NAMALWA (cell line): Measurements from ENCODE around the gene POLR1F.

Experiments
- DNase-seq: peaks from one replicate; pipeline ENCODE4 v3.0.0-alpha.2; 2015; ENCODE audit warnings: low spot score

Gene POLR1F

DNA sequence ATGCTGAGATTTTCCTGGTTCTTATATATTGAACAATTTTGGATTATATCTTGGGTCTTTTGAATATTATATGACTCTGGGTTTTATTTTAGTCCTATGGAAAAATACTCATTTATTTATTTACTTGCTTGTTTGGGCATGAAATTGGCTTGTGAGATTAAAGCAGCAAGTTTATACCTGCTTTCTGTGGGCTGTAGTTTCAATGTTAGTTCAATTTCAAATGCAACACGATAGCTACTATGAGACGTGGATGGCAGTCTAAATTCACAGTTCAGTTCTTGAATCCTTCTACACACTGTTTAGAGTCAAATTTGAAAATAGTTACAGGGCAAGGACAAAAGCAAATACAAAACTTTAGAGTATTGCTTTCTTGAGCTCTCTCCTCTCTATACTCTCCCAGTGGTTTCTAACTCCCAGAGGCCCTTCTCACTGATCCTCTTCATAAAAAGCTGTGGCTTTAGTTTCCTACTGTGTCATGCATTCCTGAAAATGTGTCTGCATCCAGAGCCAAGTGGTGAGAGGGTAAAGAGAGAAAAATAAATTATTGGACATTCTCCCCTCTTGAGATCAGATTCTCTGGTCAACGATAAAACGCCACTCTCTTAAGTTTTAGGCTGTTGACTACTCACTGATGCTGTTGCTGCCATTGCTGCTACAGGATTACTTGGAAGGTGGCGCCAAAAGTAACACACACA, 34.4 kb downstream of the POLR1F start:
- no peak for DNase-seq

DNA sequence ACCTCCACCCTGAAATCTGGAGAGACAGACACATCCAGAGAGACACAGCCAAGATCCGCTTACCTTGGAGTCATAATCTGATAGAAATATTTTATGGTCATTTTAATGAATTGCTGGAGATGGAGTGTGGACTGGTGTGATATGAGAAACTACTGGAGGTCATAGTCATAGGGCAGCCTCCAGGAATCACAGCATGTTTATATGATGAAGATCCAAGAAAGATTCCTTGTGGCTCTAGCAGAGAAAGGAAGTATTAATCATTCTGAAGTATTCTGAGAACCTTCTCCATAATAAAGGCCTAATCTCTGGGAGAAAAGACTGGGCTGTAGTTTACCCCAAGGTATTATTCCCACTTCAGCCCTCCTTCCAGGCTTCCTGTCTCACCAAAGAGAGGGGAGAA, 38.0 kb downstream of the POLR1F start:
- DNase-seq, result no peak

DNA sequence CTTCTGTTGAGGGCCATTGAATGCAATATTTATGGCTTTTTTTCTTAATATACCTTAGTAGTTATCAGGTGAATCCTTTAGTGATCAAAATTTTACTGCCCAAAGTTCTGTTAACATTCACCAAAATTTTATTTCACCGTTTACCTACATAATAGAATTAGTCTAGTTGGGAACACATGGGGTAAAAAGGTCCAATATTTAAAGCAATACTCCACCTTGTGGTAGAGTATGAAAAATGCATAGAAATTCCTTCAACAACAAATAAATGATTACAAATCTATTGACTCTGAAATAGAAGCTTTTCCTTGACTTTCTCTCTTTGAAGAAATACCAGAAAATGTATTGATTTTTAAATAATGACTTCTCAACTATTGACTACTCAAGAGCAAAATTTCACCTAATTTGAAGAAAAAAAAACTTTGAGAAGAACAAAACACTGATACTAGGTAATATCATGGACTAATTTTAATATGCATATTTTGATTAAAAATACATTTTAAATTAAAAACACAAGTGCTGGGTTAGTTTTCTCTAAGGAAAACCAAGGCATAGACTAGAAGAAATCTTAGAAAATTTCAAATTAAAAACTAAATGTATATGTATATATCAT, 43.3 kb downstream of the POLR1F start:
- DNase-seq, result peak; percentile 72

DNA sequence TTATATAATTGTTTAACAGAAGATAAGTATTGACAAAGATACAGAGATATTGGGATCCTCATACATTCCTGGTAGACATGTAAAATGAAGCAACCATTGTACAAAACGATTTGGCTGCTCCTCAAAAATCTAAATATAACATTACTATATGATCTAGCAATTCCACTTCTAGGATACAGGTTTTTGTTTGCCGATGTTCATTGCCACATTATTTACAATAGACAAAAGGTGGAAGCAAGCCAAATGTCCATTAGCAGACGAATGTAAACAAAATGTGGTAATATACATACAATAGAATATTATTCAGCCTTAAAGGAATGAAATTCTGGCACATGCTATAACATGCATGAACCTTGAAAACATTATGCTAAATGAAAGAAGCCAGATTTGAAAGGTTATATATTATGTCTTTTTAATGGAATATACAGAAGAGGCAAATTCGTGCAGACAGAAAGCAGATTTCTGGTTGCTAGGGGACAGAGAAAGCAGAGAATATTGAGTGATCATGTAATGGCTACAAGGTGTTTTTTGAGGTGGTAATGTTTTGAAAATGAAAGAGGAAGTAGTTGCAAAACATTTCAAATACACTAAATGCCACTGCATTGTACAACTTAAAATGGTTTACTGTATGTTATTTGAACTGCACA, 44.9 kb downstream of the POLR1F start:
- peak; percentile 61 for DNase-seq

DNA sequence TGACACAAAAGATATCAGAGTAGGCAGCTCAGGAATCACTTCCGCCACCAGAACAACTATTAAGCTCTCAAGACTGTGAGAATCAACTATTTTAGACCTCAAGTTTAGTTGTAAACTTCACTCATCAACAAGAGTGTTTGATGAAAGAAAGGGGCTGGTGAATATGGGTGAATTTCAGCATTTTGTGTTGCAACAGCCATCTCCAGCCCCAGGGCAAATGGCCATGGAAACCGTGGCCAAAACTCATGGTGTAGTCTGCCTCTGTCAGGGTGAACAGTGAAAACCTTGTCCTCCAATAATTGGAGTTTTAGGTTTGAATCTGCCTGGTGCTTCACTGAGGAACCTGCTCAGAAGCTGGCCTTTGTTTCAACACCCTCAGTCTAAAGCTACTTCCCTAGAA, 60.0 kb downstream of the POLR1F start:
- DNase-seq, result no peak
